GM10847 (cell line): ENCODE results near the gene DEFB124.

Experiments
- POLR2A ChIP-seq: IDR thresholded peaks from 2 replicates; pipeline ENCODE4 v1.6.1; 2011; ENCODE audit not compliant: insufficient read length; ENCODE audit errors: extremely low read depth

The DEFB124 gene

DNA sequence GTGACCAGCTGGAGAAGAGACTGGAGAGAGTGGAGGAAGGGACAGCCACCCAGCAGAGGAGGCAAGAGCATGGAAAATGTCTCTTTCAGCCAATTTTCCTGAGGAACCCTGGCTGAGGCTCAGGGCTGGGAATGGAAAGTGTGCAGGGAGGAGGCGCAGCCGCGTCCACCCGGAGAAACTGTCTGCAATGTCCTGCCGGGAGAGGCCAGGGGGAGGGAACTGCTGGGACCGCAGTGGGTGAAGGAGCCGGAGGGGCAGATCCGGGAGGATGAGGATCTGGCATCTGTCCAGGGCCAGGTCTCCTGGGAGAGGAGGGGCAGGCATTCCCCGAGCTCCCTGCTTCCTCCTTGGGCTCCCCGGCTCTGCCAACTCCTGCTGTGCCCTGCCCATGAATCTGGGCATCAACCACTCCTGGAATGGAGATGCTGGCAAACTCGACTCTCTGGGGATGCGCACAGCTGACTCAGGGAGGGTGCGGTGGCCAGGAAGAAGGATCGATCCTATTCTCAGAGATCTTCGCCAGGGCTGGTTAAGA is 21.9 kb upstream of the DEFB124 start:
- no peak for TF ChIP-seq POLR2A

- no peak for TF ChIP-seq POLR2A
Measured at GRCh38 chr20:31494131-31494530, 19.2 kb upstream of the DEFB124 start.

GRCh38 chr20:31490752-31491151 is 15.8 kb upstream of the DEFB124 start:
- TF ChIP-seq POLR2A = no peak

DNA sequence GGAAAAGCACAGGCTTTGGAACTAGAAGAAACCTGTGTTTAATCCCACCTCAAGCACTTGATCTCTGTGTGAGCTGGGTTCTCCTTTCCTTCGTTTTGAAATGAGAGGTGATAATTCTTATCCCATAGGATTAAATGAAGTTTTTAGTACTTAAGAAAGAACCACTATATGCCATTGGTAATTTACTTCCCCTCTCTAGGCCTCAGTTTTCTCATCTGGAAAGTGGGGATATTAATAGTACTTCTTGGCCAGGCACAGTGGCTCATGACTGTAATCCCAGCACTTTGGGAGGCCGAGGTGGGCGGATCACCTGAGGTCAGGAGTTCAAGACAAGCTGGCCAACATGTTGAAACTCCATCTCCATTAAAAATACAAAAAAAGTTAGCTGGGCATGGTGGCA is 14.2 kb upstream of the DEFB124 start:
- TF ChIP-seq POLR2A = no peak

- no peak for TF ChIP-seq POLR2A
Measured at GRCh38 chr20:31488115-31488514, 13.2 kb upstream of the DEFB124 start.

GRCh38 chr20:31485450-31486339 is 10.8 kb upstream of the DEFB124 start:
- no peak for TF ChIP-seq POLR2A

DNA sequence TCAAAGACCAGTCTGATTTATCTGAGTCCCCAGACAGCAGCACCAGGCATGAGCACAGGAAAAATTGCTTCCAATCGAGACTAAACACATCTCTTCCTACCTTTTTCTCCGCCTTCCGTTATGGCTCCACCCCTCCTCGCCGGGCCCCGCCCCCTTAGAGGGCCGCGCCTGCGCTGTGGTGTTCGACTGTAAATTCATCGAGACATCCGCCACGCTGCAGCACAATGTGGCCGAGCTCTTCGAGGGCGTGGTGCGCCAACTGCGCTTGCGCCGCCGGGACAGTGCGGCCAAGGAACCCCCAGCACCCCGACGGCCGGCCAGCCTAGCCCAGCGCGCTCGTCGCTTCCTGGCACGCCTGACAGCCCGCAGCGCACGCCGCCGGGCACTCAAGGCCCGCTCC is 9.1 kb upstream of the DEFB124 start:
- TF ChIP-seq POLR2A = no peak

- TF ChIP-seq POLR2A = no peak
Measured at GRCh38 chr20:31476643-31477215, 1.8 kb upstream of the DEFB124 start.

DNA sequence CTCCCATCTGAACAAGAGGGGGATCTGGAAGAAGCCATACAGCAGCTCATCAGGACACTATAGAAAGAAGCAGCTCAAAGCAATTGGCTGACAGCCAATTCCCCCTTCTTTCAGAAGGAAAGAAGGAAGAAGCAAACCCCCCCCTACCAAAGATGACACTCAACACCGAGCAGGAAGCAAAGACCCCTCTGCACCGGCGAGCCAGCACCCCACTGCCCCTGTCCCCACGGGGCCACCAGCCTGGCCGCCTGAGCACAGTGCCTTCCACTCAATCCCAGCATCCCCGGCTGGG is 1.3 kb upstream of the DEFB124 start:
- no peak for TF ChIP-seq POLR2A

DNA sequence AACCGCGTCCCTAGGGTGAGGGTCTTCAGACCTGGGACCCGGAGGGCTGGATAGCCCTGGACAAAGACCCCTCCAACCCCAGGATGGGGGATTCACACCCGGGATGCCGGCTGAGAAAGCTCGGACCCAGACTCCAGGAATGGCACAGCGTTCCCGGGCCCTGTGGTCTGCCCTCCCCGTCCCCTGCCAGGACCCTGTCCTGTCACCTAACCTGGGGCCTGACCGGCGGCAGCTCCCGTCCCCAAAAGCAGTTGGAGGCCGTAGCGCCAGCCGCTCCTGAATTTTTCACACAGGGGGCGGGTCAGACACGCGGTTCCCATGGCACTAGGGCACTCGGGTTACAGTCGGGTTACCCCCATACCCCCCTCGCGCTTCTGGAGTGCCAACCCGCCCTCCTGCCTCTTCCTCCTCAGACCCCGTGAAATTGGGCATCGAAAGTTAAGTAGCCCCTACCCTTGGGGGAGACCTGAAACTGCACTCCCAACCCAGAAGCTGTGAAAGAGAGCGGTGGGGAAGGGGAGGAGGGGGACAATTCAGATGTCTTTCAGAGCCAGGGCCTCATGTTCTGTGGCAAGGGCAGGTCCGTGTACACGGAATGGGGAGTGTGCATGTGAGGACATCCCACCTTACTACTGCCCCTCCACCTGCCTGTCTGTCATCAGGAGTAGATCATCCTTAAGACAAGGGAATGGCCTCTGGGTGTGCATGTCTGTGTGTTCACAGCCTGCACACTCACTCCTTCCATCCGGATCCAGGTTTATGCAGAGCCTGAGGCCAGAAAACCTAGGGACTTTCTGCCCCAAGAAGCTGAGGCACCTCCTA is 756 bp upstream of the DEFB124 start:
- TF ChIP-seq POLR2A = no peak

DNA sequence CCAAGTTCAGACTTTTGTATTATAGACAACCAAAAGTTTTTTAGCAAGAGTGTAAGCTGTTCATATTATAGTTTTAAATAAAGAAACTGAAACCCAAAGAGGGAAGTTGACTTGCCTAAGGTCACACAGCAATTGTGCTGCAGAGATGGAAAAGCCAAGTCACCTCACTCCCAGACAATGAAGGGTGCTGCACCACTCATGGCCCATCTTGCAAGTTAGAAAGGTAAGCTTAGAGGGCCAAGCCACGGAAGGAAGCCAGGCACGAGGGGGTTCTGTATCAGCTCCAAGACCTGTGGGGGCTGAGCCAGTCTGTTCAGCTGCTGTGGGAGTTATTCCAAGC is 860 bp downstream of the DEFB124 start:
- no peak for TF ChIP-seq POLR2A

- no peak for TF ChIP-seq POLR2A
Measured at GRCh38 chr20:31473331-31474096, 1.4 kb downstream of the DEFB124 start.

GRCh38 chr20:31472395-31473330 is 2.3 kb downstream of the DEFB124 start:
- no peak for TF ChIP-seq POLR2A

DNA sequence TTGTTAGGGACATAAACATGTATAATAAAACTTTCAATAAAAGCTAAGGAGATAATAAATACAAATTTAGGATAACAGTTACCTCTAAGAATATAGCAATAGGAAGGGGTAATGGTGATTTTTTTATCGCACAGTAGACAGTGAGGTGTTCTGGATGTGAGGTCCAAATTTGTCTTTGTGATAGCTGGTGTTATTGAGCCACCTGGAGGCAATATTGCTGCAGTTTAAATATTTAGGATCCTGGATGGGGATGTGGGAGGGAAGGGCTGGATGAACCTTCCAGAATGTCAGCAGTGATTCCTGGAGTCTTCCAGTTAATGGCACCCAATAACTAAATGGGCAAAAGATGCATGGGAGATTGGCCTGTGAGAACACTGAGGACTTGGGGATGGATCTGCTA is 20.6 kb downstream of the DEFB124 start:
- TF ChIP-seq POLR2A = no peak

- no peak for TF ChIP-seq POLR2A
Measured at GRCh38 chr20:31452575-31452974, 22.4 kb downstream of the DEFB124 start.
